HG02678 (cell line): ENCODE results near the gene AGBL4.

Experiments used
- ATAC-seq: cut with Tn5 transposase; IDR thresholded peaks from one replicate; pipeline ENCODE4 v1.9.1; 2021; ENCODE audit warnings: mild to moderate bottlenecking, moderate library complexity; ENCODE audit not compliant: unreplicated experiment

Gene AGBL4

GRCh38 chr1:48693674-48694320 is 1330.0 kb downstream of the AGBL4 start:
- no peak for ATAC-seq

- no peak for ATAC-seq
Observed at GRCh38 chr1:48693180-48693579, 1330.6 kb downstream of the AGBL4 start.

DNA sequence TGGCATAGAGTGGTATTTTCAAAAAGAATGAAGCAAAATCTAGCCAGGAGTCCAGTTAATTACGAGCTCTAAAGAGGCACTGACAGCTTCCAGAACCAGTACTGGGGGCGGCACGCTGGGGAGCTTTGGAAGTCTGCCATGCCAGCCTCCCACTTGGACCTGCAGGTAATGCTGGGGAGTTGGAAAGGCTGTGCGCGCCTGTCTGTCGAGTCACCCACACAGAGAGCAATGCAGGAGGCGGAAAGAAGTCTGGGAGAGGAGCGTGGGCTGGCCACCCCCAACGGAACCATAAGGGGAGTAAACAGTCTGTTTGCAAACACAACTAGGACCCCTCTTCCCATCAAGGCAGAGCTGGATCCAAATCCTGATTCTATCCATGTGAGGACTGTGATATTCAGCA is 1331.5 kb downstream of the AGBL4 start:
- no peak for ATAC-seq

DNA sequence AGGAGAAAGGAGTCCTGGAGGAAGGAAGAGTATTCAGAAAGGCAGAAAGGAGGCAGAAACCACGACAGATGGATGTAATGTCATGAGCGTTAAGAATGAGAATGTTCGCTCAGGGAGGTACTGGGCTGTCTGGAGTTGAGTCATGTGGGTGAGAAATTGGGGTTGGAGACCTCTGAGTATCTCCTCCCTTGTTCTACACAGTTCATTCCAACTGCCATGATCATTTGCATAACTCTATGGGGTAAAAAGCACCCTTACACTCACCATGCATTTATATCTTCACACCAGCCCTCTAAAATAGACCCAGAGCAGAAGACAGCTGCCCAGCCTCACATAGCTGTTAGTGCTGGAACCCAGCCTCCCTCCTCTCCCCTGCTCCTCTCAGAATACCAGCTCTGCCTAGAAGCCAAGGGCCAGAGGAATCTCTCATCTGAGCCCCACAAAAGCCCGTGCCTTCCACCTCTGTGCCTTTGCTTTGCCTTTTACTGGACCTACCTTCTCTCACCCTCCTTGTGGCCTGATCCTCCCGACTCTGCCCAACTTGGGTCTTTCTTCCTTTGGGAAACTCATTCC is 1332.2 kb downstream of the AGBL4 start:
- peak; percentile 75 for ATAC-seq

- peak; percentile 64 for ATAC-seq
Observed at GRCh38 chr1:48688102-48688760, 1335.5 kb downstream of the AGBL4 start.

DNA sequence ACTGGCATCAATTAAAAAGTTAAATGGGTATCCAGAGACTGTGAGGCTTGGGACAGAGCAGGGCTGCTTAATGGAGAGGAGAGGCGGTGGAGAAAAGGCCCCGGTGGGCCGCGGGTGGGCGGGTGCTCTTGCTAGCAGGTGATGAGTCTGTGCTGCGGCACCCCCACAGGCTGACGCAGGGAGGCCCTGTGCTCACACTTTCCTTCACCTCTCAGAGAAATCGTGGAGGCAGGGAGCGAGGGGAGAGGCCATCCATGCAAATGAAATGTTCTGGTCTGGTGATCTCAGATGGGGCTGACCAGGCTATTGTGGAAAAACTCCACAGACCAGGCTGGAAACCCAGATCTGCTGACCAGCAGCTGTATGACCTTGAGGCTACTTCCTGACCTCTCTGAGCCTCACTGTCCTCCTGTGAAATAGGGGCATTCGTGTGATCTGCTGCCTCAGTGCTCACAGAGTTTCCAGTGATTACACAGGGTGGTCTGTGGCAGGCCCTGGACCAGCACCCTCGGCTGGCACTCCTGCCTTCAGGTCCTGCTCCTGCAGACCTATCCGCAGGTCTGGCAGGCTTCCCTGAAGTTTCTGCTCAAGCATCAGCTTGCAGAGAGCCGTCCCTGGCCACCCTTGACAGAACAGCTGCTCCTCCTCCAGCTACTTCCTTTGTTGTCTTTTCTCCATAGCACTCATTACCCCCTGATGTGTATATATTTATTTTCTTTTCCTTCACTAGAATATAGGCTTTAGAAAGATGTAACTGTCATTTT is 1336.3 kb downstream of the AGBL4 start:
- no peak for ATAC-seq

- no peak for ATAC-seq
Observed at GRCh38 chr1:48686159-48686558, 1337.6 kb downstream of the AGBL4 start.

- no peak for ATAC-seq
Observed at GRCh38 chr1:48684381-48684780, 1339.4 kb downstream of the AGBL4 start.

- no peak for ATAC-seq
Observed at GRCh38 chr1:48683839-48684238, 1339.9 kb downstream of the AGBL4 start.

GRCh38 chr1:48681476-48682305 is 1342.1 kb downstream of the AGBL4 start:
- no peak for ATAC-seq

- no peak for ATAC-seq
Observed at GRCh38 chr1:48680411-48681035, 1343.2 kb downstream of the AGBL4 start.

GRCh38 chr1:48679859-48680258 is 1343.9 kb downstream of the AGBL4 start:
- no peak for ATAC-seq

GRCh38 chr1:48678710-48679505 is 1344.8 kb downstream of the AGBL4 start:
- peak; percentile 39 for ATAC-seq

DNA sequence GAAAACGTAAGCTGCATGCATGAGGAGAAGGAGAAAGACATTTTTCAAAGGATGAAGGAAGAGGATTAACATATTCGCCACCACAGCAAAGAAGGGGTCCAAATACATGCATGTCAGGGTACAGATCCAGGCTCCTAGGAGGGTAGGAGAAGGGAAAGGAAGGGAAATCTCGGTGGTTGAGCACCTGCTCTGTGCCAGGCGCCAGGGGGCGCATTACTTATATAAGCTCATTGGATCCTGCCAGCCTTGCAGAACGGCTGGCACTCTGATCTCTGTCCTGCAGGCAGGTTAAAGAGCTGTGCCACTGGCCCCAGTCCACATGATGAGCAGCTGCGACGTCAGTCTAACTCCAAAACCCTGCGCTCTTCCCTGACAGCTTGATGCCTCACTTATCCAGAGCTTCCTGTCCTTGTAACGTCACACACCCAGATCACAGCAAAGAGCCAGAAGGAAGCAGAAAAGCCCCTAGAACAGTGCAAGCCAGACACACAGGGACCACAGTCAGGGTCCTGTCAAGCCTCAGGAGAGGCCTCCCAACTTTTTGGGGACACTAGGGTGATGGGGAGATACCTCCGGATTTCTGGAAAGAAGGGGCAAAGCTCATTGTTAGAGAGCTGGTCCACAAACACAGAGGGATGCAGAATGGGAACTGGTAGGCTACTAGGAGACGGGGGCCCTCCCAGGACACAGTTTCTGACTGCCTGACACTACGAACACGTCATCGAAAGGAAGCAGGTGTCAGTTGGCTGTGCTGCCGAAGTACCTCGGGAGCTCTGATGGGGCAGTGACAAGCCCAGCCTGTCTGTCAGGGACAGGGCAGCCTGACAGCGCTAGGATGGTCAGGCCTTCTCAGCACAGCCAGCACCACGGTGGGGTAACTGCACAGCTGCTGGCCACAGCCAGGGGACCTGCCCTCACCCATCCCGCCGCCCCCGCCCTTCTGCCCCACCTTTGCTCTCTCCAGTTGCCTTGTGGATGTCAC is 1346.2 kb downstream of the AGBL4 start:
- peak; percentile 43 for ATAC-seq

DNA sequence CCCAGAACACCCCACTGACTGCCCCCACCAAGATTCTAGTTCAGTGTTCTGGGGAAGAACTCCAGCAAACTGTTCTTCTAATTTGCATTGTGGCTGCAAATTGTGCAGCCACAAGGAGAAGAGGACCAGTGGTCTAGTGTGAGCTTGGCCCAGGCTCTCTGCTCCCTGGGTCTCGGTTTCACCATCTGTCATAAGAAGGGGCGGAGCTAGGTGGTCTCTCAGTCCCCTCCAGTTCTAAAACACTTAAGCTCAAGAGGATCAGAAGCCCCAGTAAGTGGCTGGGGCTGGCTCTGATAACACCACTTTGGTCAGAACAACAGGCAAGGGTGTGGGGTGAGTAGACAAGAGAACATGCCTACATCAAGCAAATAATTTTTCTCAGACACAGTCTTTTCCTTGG is 1346.9 kb downstream of the AGBL4 start:
- peak; percentile 38 for ATAC-seq

DNA sequence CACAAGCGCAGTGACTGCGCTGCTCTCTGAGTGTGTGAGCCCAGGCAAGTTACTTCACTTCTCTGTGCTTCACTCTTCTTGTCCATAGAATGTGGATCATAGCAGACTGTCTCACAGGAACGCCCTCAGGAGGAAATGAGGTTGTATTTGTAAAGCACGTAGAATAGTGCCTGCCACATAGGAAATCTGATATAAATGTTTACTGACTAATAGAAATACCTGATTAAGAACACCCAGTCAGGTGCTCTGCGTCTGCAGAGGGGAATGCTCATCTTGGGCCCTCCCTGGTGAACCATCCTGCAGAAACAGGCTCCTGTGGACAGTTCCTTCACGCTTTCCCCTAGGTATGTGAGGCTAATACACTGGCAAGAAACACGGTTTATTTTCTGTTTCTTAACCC is 1347.4 kb downstream of the AGBL4 start:
- ATAC-seq: no peak

- ATAC-seq: no peak
Observed at GRCh38 chr1:48675251-48675650, 1348.5 kb downstream of the AGBL4 start.

DNA sequence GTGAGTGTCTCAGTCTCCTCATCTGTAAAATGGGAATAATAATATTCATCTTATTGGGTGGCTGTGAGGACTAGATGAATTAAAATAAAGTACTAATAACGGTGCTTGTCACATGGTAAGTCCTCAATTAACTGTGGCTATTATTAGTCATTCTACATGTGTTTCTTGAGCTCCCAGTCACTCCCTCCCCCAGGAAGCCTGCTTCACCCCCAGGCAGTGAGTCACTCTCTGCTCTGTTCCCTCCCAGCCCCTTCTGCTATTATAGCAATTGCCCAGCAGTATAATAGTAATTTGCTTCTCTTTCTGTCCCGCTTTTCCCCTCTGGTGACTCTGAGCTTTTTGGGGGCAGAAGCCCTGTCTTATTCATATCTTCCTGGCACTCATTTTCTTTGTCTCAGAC is 1349.1 kb downstream of the AGBL4 start:
- no peak for ATAC-seq
